ENCODE data around the gene C16orf90.

GRCh38 chr16:3515897-3516296 lies 20.6 kb upstream of the C16orf90 start:
- TF ChIP-seq CTCF (IDR thresholded peaks at IDR 0.05), result no peak
- no peak for TF ChIP-seq POLR2A (IDR thresholded peaks at IDR 0.05)
